GOT3 (cell line): ENCODE data around the gene CALCB.

Experiments used
- DNase-seq: peaks from one replicate; lab custom pipeline; 2025; ENCODE audit warnings: mixed read lengths; lab: John Stamatoyannopoulos, UW

The CALCB gene

GRCh38 chr11:15118431-15118830, 45.0 kb downstream of the CALCB start:
- no peak for DNase-seq

GRCh38 chr11:15119352-15119751, 46.0 kb downstream of the CALCB start:
- no peak for DNase-seq

DNA sequence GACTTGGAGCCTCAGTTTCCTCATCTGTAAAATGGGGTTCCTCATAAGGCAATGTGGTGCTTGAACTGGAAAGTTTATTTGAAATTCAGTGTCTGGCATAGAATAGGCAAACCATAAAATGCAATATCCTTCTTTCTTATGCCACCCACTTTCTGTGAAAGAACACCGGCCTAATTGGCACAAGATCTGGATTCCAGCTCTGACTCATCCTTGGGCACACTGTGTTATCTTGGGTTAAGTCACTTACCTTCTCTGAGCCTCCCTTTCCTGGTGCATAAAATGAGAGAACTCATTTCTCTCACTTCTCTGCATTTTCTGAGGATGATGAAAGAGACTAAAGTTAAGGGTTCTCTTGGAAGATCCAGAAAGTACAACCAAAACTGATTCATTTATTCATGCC, 46.4 kb downstream of the CALCB start:
- no peak for DNase-seq

DNA sequence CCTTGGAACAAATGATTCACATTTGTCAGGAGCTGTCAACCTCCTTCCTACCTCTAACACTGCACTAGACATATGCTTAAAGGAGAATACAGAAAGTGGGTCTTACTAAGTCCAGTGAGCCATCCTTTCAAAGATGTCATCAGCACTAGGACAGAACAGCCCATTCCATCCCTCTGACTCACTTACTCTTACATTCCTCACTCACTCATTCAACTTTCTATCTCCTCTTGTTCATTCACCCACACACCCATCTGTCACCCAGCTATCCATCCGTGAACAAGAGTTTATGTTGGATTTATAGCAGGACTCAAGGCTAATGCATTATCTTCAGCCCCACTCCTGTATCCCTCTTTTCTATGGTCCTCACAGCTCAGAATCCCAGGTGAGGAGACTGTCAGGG, 50.5 kb downstream of the CALCB start:
- DNase-seq, result no peak

DNA sequence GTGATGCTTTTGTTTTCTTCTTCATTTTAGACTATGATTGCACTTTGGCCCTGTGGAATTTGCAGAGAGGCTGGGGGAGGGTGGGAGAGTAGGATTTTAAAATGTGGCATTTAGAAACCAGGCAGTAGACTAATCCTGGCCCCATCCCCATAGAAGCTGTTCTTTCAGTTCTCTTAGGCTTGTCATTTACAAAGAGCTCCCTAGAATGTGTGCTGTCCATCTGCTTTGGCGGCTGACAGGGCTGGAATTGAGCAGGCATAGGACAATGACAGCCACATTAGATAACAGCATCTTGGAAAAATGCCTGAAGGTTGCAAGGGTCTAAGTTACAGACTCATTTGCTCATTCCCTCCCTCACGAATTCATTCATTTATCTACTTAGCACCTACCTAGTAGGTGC, 51.1 kb downstream of the CALCB start:
- DNase-seq, result no peak

DNA sequence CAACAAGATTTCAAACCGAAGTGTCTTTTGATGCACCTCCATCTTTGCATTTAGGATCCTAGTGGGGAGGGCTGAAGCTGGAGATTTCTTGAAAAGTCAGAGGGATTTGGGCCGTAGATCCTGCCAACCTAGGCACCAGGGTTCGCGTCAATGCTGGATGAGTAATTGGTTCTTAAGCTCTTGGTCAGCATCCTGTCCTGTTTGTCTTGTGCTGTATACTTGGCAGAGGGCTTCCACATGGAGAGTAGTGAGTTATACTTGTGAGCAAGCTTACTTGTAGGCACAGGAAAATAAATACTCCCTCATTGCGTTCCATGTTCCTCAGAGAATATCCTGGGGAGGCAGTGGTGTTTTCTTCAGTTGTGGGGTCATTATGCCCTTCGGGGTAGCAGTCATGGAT, 53.9 kb downstream of the CALCB start:
- DNase-seq, result no peak
